ENCODE measurements around the gene BCAR3.
"Not testable (repeated sequence)": the region's sequence is repeated elsewhere in the genome, so short reads cannot be mapped to it uniquely, and the experiment has no call there.

BCAR3 gene

GRCh38 chr1:93705892-93706500 lies 24.4 kb upstream of the BCAR3 start:
- DNase-seq = no peak

DNA sequence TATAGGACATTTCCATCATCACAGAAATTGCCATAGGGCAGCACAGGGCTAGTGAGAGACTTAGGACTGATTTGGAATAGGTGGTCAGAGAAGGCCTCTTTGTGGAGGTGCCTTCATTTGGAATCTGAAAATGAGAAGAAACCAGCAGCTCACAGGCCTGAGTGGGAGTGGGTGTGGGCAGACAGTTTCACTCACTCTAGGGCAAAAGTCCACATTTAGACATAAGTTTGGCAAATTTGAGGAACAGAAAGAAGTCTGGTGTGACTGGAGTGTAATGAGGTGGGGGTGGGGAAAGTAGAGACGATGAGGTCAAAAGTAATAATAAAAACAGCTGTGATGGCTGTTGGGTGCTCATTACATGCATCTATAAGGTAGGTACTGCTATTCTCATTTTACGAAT lies 22.4 kb upstream of the BCAR3 start:
- DNase-seq = no peak

GRCh38 chr1:93703643-93704042 lies 22.0 kb upstream of the BCAR3 start:
- DNase-seq = no peak

DNA sequence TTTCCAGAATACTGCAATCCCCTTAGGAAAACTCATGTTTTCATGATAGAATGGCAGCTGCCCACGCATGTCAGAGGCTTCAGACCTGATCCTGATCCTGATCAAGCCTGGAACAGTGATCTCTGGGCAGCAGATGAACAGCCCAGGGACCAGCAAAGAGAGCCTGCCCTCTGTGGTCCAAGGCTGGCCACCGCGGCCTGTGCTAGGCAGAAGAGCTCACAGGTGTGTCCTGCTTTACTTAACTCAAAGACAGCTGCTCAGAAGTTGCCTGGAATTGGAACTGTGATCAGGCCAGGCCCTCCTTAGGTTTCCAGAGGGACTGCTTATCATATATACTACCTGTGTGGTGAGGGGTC lies 21.2 kb upstream of the BCAR3 start:
- no peak for DNase-seq

- DNase-seq = peak; percentile 19
Measured at GRCh38 chr1:93702111-93702827, 20.6 kb upstream of the BCAR3 start.

DNA sequence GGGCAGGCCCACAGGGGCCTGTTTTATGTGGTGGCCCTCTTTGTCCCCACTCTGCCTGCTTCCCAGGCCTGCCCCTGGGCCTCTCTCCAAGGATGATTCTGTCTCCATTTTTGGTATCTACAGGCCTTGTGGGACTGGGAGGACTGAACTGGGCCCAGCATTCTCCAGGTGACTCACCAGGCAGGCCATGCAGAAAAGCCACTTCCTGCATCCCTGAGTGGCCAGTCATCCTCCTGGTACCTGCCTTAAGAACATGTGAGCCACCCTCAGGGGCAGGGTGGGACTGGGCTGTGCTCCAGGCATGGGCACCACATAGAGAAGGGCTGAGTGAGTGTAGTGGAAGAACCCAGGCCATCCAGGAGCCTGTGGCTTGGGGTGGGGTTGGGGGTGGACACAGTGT lies 20.0 kb upstream of the BCAR3 start:
- no peak for DNase-seq

- no peak for DNase-seq
Measured at GRCh38 chr1:93700532-93701469, 19.2 kb upstream of the BCAR3 start.

DNA sequence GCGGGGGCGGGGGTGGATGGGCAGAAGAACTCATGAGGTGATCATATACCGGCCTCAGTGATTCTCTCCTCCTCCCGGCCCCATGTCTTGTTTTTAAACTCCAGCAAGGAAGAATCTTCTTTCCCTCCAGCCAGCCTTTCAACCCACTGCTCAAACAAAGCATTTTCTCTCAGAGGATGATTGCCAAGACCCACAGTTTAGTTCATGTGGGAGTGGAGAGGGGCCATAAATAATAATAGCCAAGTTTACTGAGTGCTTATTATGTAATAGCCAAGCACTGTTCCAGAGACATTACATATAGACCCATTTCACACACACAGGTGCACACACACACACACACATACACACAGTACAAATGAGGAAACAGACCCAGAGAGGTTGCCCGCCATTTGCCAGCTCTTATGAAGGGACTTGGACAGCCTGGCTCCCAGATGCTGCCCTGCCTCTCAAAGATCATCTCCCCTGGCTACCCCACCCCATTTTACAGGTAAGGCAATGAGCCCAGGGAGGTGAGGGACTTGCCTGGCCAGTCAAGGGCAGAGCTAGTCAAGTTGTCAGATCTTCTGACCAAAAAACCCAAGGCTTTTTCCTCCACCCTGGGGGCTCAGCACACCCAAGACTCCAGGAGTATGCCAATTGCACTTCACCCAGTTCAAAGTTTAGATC lies 18.0 kb upstream of the BCAR3 start:
- DNase-seq = no peak

DNA sequence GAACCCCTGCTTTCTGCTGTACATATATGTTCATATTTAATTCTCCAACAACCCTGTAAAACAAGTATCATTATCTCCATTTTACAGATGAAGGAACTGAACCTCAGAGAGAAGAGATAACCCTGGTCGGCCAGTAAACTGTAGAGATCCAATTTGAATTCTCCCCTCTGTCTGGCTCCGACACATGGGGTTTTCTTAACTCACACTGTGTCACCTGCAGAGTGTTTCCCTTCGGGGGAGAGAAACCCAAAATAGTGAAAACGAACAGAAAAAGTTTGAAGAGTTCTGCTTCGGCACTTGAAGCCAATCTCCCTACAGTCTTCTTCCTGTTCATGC lies 17.4 kb upstream of the BCAR3 start:
- no peak for DNase-seq

GRCh38 chr1:93698329-93699048 lies 16.9 kb upstream of the BCAR3 start:
- no peak for DNase-seq

GRCh38 chr1:93697566-93697965 lies 15.9 kb upstream of the BCAR3 start:
- not testable (repeated sequence) for DNase-seq

GRCh38 chr1:93695411-93696005 lies 13.9 kb upstream of the BCAR3 start:
- no peak for DNase-seq

DNA sequence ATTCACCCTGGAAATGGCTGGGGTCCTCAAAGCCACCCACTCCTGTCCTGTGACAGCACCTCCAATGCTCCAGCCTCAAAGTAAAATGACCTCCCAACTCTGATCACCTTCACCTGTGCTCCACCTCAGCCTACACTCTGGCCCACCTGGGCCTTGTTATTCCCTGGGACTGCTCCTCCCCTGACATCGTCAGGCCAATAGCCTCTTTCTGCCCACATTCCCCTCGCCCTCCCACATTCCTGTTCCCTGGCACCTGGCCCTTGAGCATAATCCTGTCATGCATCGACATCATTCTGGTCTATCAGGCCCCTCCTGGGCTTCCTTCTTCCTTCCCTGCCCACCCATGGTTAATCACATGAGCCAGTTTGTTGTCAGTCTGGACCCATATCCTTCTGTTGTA lies 13.2 kb upstream of the BCAR3 start:
- no peak for DNase-seq

GRCh38 chr1:93694039-93694438 lies 12.4 kb upstream of the BCAR3 start:
- DNase-seq = peak; percentile 29

DNA sequence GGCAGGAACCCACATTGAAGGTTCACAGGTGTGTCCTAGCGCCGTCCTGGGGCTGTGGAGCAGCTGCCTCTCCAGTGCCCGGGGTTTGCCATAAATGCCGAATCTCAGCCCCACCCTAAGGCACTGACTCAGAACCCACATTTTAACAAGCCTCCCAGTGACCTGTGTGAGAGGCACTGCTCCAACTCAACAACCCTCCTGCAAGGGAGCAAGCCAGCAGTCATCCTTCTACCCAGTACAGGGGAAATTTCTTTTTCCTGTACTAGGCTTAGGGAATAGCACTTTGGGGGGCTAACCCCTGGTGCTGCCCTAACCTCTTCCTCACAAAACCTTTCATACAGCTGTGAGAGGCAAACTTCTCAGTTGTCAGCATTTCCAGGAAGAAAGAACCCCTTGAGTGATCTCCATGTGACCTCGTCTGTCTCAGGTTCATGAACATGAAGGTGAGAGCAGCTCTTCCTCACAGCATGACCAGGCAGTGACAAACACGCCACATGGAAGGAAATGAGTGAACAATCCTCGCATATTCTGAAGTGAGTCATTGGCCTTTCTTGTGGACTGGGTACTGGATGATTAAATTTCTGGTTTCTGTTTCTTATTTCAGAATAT lies 11.4 kb upstream of the BCAR3 start:
- no peak for DNase-seq

GRCh38 chr1:93692451-93692861 lies 10.8 kb upstream of the BCAR3 start:
- no peak for DNase-seq

GRCh38 chr1:93692026-93692425 lies 10.4 kb upstream of the BCAR3 start:
- DNase-seq = peak; percentile 52

GRCh38 chr1:93690921-93691789 lies 9.5 kb upstream of the BCAR3 start:
- DNase-seq = no peak

GRCh38 chr1:93690341-93690740 lies 8.7 kb upstream of the BCAR3 start:
- no peak for DNase-seq

DNA sequence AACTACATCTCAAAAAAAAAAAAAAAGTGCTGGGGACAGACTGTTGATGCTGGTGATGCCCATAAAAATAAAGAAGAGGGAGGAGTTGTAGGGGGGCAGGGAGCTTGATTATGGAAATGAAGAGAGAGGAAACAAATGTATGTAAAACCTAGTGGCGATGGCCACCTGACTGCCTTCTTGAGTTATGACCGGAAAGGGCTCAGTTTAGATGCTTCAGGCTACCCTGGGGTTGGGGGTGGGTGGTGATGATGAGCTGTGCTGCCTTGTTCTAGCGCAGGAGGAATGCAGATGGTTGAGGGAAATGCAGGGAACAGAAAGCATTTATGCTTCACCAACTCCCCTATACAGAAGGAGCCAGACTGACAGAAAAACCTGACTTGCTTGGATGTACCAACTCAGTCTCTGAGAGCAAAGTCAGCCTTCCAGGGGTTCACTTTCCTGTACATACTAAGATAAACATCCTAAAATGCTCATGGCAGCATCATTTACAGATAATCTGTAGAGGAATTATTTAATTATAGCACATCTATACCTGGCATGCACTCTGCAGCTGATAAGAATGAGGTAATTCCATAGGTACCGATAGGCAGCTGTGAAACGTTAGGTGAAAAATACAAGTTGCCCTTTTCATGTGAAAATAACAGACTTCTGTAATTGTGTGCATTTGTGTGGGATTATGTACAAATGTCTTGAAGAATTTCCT lies 8.0 kb upstream of the BCAR3 start:
- no peak for DNase-seq
